D721Med (cell line): ENCODE measurements around the gene SH3GL2.
A peak's percentile ranks its signal among the peaks of the same experiment; 100 is the strongest.

Experiments used
- DNase-seq: peaks from one replicate; pipeline ENCODE4 v3.0.0; 2011; ENCODE audit warnings: low spot score; ENCODE audit not compliant: insufficient read length
- FAIRE-seq: peaks from 2 replicates; lab custom pipeline; 2011; peaks lifted over from hg19 to GRCh38; lab: Jason Lieb, UNC
- CTCF ChIP-seq: IDR thresholded peaks from 2 replicates; pipeline ENCODE4 v1.5.1; 2012; ENCODE audit warnings: mild to moderate bottlenecking, control low read depth; ENCODE audit not compliant: insufficient read depth; ENCODE audit errors: missing control alignments

Gene SH3GL2

DNA sequence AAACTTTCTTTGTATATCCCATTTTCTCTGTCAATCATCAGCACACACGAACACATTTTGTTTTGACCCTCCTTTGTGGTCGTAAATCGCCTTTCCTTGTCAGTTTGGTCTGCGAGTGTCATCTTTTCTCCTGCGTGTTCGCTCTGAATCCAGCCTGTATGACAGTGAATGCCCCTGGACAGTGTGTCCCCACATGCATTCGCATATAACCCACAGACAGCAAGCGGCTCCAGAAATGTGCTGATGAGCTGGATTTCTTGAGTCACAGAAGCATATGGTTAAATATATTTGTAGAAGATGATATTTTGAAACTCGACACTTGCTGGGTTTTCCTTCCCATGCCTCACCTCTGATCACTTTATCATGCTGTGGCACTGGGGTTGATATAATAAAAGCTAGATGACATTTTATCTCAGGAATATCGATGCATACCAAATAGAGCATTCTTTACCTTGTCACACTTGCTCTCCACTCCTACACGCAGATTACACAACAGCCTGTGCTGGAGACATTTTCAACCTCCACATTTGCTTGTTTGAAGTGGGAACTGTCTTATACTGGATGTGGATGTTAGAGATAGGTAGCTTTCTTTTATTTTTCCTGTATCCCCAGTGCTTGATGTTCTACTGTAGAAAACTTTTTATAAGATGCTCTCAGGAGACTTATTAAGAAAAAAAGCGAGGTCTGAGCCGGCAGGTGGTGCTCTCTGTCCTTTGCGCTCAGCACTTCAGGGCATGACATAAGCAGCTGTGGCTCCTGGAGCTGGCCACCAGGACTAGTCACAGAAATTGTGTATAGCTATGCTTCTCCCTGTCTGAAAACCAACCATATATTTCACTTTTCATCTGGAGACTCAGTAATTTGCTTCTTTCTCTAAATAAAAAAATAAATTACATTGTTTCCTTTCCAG is 215.1 kb downstream of the SH3GL2 start:
- FAIRE-seq (no peak), DNase-seq (no peak)
- TF ChIP-seq CTCF, result peak; percentile 6

DNA sequence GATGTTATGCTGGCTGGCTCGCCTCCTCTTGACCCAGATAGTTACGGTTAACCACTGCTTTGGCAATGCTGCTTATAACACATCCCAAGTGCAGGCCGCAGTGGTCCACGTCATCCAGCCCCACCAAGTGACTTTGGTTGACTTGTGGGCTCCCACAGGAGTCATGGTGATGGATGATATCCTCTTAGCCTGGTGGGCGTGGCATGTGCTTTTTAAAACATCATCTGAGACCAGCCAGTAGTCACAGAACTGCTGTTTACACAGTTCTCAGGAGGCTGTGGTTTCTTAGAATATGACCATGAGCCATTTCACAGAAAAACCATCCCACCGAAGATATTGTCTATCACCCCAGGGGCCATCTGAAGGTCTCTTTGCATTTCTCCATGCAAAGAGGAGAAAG is 216.9 kb downstream of the SH3GL2 start:
- FAIRE-seq (no peak), DNase-seq (no peak)
- no peak for TF ChIP-seq CTCF

DNA sequence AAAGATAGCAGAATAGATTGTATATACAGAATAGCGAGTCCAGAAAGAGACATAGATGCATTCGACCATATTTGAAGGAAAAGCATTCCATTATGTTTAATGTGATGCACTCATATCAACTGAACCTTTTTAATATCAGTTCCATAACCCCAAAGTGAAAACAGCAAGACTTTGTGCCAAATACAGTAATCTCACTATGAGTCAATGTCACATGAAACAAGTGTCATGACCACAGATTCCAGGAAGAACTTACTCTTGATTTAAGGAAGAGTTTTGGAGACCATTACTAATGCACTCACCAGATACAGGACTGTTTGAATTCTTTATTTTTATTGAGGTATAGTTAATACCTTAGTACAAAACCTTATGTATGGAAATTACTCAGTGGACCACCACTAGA is 220.5 kb downstream of the SH3GL2 start:
- no peak for DNase-seq
- TF ChIP-seq CTCF, result no peak
- FAIRE-seq, result no peak

DNA sequence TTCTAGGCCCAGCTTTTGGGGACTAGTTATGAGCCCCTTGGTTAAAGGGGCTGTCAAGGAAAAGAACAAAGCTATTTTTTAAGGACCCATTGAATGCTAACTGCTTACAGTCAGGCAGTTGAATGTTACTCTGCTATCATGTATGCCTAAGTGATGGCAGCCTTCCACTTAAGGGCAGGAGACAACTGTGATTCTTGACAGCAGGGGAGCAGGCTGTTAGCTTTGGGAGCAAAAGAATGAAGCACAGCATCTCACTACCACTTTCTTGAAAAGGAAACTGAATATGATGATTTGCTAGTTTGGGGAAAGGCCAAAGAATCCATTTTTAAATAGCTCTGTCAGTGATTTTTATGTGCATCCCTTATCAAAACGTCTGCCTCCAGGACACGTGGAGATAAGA is 221.6 kb downstream of the SH3GL2 start:
- FAIRE-seq (no peak), DNase-seq (no peak)
- TF ChIP-seq CTCF, result no peak

GRCh38 chr9:17802249-17802857 is 223.5 kb downstream of the SH3GL2 start:
- DNase-seq (no peak), FAIRE-seq (peak; percentile 68)
- peak; percentile 80 for TF ChIP-seq CTCF

DNA sequence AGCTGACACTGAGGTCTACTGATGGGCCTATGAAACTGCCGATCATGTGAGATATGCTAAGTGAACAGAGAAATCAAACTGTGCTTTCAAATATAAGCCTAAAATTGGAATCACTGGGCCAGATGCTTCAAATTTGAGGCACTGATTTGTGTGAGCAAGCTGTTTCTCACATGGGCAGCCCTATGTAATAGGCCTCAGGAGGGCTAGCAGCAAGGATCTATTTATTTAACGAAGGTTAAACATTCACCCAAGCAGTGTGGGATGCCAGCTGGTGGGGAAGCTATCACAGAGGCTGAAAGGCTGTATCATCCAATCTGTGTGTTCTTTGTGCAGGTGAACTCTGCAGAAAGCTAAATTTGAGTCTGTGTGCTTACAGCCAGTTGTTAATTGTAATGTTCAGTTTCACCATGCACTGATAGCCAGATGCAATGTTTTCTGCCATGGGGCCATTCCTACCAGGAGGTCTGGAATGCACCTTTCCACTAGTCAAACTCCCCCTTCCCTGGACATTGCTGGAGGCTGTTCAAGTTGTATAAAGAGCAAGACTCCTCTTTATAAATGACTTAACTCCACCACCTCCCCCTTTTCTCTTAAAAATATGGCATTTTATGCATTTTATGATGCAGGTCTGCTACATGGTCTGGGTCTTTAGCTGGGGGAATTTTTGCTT is 228.9 kb downstream of the SH3GL2 start:
- DNase-seq (no peak), FAIRE-seq (no peak)
- no peak for TF ChIP-seq CTCF

DNA sequence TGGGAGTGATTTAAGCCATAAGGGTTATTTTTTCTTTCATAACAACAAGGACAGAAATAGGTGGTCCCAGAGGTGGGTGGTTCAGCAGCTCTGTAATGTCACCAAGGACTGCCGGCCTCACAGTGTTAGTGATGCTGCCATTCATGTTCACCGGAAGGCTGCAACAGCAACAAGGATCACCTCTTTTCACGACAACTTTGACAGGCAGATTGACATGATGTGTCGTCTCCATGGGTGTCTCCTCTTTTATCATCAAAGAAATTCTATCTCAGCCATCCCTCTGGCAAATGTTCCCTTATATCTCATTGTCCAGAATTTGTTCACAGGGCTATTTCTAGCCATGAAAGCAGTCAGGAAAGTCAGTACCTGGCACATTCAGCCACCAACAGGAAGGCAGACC is 231.5 kb downstream of the SH3GL2 start:
- FAIRE-seq (no peak), DNase-seq (no peak)
- no peak for TF ChIP-seq CTCF
